Esophagus muscularis mucosa (tissue), 3 donors: ENCODE results near the gene FKBP8.

ENCODE experiments used
- EP300 ChIP-seq: sonication (generic); formaldehyde crosslinking; IDR thresholded peaks from one replicate; pipeline ENCODE4 v1.6.1; 2017; ENCODE audit warnings: antibody characterized with exemption
- TF ChIP-seq, protein P1 (sequence below), 3 experiments: fragments of 200-600 bp in 2 of 3; fragments of 450-650 bp in 1 of 3; sonication (generic) in 2 of 3; IDR thresholded peaks; one replicate each; pipeline ENCODE4 v1.5.1; 2017 to 2019; ENCODE audit warnings: antibody characterized with exemption in 3 of 3, mild to moderate bottlenecking in 2 of 3, moderate library complexity in 1 of 3

DNA sequence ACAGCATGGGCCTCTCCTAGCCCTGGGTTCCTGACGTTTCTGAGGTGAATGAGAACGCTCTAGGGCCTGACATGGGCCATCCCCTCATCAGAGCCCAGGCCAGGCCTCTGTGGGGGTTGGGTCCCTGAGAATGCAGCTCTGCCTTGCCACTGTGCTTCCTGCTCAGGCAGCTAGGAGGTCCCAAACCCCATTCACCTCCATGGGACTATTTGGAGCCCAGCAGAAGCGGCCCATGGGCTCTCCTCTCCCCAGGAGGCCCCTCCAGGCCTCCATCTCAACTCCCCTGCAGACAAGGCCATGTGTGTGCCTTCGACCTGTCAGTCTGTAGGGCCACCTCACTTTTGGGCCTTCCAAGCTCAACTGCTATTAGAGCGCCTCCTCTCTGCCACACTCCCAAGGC lies 58.4 kb downstream of the FKBP8 start:
- TF ChIP-seq EP300 = no peak
- TF ChIP-seq, protein P1, sequence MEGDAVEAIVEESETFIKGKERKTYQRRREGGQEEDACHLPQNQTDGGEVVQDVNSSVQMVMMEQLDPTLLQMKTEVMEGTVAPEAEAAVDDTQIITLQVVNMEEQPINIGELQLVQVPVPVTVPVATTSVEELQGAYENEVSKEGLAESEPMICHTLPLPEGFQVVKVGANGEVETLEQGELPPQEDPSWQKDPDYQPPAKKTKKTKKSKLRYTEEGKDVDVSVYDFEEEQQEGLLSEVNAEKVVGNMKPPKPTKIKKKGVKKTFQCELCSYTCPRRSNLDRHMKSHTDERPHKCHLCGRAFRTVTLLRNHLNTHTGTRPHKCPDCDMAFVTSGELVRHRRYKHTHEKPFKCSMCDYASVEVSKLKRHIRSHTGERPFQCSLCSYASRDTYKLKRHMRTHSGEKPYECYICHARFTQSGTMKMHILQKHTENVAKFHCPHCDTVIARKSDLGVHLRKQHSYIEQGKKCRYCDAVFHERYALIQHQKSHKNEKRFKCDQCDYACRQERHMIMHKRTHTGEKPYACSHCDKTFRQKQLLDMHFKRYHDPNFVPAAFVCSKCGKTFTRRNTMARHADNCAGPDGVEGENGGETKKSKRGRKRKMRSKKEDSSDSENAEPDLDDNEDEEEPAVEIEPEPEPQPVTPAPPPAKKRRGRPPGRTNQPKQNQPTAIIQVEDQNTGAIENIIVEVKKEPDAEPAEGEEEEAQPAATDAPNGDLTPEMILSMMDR (IDR thresholded peaks at IDR 0.05) = no peak
